Amniotic stem cell (primary cell): ENCODE measurements around the gene FERMT3.

Experiments used
- DNase-seq: peaks from one replicate; lab custom pipeline; 2025; lab: John Stamatoyannopoulos, UW

FERMT3 gene

GRCh38 chr11:64249563-64250414, 43.3 kb downstream of the FERMT3 start:
- DNase-seq: no peak

GRCh38 chr11:64250415-64251015, 44.0 kb downstream of the FERMT3 start:
- no peak for DNase-seq

GRCh38 chr11:64251016-64251752, 44.7 kb downstream of the FERMT3 start, which contains the start of gene PLCB3:
Gene PLCB3, plus strand, starts transcription at chr11:64251530. Its CDS starts 120 bp downstream, at chr11:64251650.
- no peak for DNase-seq

GRCh38 chr11:64251753-64252002, 45.2 kb downstream of the FERMT3 start:
- DNase-seq: no peak

- no peak for DNase-seq
Observed at GRCh38 chr11:64252003-64252872, 45.7 kb downstream of the FERMT3 start.

- no peak for DNase-seq
Observed at GRCh38 chr11:64253043-64253442, 46.5 kb downstream of the FERMT3 start.

- no peak for DNase-seq
Observed at GRCh38 chr11:64253481-64253880, 47.0 kb downstream of the FERMT3 start.

- DNase-seq: no peak
Observed at GRCh38 chr11:64254326-64254725, 47.8 kb downstream of the FERMT3 start.

GRCh38 chr11:64255135-64256128, 48.9 kb downstream of the FERMT3 start:
- DNase-seq: no peak

GRCh38 chr11:64256300-64256699, 49.8 kb downstream of the FERMT3 start:
- no peak for DNase-seq

GRCh38 chr11:64258356-64258755, 51.8 kb downstream of the FERMT3 start:
- no peak for DNase-seq

GRCh38 chr11:64258946-64259532, 52.5 kb downstream of the FERMT3 start:
- DNase-seq: no peak

- no peak for DNase-seq
Observed at GRCh38 chr11:64259533-64260067, 53.1 kb downstream of the FERMT3 start.

GRCh38 chr11:64260147-64260708, 53.7 kb downstream of the FERMT3 start:
- no peak for DNase-seq

- no peak for DNase-seq
Observed at GRCh38 chr11:64261556-64262080, 55.1 kb downstream of the FERMT3 start.

- DNase-seq: no peak
Observed at GRCh38 chr11:64262271-64263002, 55.9 kb downstream of the FERMT3 start.

GRCh38 chr11:64263021-64263946, 56.8 kb downstream of the FERMT3 start:
- no peak for DNase-seq

- no peak for DNase-seq
Observed at GRCh38 chr11:64263947-64264317, 57.4 kb downstream of the FERMT3 start.
